HCT116 (cell line): ENCODE data around the gene SLC25A1. TPM values are rescaled to one million over a fixed set of nuclear protein-coding genes. Genes with fewer than 3 reads are reported as not detected.

ENCODE experiments used
- total RNA-seq: library from RNA; stranded (reverse); gene quantifications from one replicate; pipeline ENCODE4 v1.2.1, GENCODE V29; 2021; ENCODE audit not compliant: unreplicated experiment

Gene SLC25A1
- total RNA-seq, 1 experiment from 2014 or later, result 146 TPM

Other genes starting within 250 kb of the SLC25A1 start
- gene PRODH, start 242.4 kb downstream of the SLC25A1 start, total RNA-seq, result 3.2 TPM
- 42.9 TPM for gene DGCR2, start 56.3 kb downstream of the SLC25A1 start, total RNA-seq
- gene TSSK2, start 47.4 kb downstream of the SLC25A1 start, total RNA-seq, result not detected
- gene ESS2, start 34.1 kb downstream of the SLC25A1 start, total RNA-seq, result 17.7 TPM
- not detected for gene GSC2, start 28.4 kb downstream of the SLC25A1 start, total RNA-seq
- gene CLTCL1, start 113.0 kb upstream of the SLC25A1 start, total RNA-seq, result 7.1 TPM